Left renal cortex interstitium (tissue), 4 donors: Measurements from ENCODE around the gene PRDM10. TPM values are rescaled to one million over a fixed set of nuclear protein-coding genes. Genes with fewer than 3 reads are reported as not detected.
"Not testable (repeated sequence)": the region's sequence is repeated elsewhere in the genome, so short reads cannot be mapped to it uniquely, and the experiment has no call there.

Experiments
- DNase-seq, 4 donors: peaks; one replicate each; pipeline ENCODE4 v3.0.0-alpha.2; 2013; ENCODE audit warnings: low read depth in 4 of 4, low spot score in 2 of 4, missing footprints in 1 of 4
- polyA plus RNA-seq, 4 donors: library from polyadenylated mRNA; unstranded; fragments of 120-200 nt; gene quantifications; one replicate each; pipeline ENCODE4 v1.2.1, GENCODE V29; 2013; ENCODE audit not compliant: insufficient read length in 4 of 4

PRDM10 gene, protein sequence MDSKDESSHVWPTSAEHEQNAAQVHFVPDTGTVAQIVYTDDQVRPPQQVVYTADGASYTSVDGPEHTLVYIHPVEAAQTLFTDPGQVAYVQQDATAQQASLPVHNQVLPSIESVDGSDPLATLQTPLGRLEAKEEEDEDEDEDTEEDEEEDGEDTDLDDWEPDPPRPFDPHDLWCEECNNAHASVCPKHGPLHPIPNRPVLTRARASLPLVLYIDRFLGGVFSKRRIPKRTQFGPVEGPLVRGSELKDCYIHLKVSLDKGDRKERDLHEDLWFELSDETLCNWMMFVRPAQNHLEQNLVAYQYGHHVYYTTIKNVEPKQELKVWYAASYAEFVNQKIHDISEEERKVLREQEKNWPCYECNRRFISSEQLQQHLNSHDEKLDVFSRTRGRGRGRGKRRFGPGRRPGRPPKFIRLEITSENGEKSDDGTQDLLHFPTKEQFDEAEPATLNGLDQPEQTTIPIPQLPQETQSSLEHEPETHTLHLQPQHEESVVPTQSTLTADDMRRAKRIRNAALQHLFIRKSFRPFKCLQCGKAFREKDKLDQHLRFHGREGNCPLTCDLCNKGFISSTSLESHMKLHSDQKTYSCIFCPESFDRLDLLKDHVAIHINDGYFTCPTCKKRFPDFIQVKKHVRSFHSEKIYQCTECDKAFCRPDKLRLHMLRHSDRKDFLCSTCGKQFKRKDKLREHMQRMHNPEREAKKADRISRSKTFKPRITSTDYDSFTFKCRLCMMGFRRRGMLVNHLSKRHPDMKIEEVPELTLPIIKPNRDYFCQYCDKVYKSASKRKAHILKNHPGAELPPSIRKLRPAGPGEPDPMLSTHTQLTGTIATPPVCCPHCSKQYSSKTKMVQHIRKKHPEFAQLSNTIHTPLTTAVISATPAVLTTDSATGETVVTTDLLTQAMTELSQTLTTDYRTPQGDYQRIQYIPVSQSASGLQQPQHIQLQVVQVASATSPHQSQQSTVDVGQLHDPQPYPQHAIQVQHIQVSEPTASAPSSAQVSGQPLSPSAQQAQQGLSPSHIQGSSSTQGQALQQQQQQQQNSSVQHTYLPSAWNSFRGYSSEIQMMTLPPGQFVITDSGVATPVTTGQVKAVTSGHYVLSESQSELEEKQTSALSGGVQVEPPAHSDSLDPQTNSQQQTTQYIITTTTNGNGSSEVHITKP
- 10 to 100 TPM in 2 of 4 donors, 1 to 10 TPM in 2; 8.1 to 12.4 (median 9.6) TPM for polyA plus RNA-seq

DNA sequence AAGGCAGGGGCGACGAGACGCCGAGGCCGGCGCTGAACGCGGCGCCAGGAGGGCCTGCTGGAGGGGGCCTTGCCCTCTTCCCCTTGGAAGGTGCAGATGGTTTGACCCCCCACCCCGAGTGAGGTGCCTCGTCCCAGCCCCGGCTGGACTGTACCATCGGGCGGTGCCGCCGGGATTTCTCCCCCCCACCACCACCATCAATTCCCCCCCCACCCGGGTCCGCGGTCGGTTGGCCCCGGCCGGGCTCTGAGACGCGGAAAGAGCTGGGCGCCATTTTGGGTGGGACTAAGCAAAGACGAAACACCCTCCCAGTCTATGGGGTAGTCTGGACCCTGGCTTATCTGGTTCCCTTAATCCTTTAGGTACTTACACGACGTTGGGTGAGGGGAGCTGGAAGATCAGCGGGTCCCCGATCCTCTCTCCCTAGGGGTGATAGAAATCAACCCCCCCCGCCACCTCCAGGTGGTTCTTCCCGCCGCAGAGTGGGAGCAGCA is at the start of gene PRDM10:
PRDM10 (minus strand) TSS at position 484 of the 494 bp plus-strand sequence. CDS start 41,871 bp downstream, outside the sequence.
- peak; percentile 90 to 97 (median 93) for DNase-seq

DNA sequence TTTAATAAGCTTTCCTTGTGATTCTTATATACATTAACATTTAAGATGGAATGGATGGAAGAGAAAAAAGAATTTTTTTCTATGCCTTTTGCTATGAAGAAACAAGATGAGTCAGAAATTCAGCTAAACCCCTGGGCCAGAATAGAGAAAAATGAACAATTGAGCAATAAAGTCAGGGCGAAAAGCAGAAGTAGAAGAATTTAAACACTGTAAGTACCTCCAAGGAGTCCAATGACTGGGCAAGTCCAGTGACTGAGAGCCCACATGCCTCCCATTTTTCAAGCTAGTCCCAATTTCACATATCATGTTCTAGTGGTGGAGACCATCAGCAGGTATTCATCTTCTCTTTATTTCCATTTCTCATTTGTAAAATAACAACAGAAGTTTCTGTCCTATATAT is 48.4 kb upstream of the PRDM10 start:
- DNase-seq = no peak

DNA sequence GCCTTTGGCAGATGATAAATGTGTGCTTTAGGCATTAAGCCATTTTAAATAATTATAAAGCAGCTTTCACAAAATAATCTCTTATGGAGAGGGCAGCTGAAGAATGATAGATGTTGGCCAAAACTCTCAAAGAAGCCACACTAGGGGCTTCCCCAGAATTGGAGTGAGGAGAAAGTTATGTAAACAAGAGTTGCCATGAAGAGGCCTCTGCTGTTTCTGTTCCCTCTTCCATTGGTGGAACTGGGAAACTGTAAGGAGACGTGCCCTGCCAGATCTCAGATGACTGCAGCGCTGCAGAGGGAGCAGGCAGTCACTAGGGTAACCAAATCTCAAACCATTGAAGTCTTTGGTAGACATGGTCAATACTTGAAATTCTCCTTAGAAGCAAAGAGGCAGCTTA is 47.6 kb upstream of the PRDM10 start:
- no peak for DNase-seq

DNA sequence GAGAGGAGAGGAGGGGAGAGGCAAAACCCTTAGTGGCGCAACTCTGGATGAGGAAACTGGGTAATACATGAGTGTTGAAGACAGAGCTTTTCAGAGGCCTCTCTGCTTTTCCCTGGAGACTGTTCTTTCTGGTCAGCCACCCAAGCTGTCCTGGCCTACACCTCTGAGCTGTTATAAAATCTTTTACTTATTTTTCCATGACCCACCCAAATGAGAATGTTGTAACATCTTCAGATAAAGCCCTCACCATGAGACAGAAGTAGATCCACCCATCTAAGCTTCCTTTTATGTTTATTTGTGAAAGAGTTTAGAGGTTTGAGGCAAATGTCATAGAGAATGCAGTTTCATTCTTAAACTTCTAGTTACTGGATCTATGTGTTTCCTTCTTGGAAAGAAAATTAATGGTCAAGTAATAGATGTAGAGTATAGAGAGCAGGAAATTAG is 46.7 kb upstream of the PRDM10 start:
- no peak for DNase-seq

DNA sequence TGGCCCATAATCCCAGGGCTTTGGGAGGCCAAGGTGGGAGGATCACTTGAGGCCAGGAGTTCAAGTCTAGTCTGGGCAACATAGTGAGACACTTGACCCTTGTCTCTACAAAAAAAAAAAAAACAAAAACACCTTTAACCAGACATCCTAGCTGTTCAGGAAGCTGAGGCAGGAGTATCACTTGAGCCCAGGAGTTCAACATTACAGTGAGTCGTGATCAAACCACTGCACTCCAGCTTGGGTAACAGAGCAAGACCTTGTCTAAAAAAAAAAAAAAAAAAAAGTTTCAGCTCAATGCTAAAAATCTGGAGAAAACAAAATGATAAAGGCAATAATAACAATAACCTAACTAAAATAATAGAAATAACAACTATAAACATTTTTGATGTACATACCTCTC is 44.5 kb upstream of the PRDM10 start:
- DNase-seq = no peak

DNA sequence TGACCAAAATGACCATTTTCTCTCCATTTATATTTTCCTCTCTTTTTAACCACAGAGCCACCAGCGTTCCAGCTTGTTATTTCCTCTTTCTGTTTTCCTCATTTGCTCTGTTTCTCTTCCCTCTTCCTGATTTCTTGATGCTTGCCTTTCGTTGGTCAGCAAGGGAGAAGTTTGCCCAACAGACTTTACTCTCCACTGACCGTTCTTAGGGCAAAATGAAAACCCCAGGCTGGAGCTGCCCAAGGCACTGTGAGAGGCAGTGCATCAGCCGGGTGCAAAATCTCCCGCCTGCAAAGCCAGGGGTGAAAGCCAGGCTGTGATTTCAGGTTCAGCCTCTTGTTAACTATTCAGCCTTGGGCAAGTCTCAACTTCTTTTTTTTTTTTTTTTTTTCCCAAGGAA is 40.9 kb upstream of the PRDM10 start:
- DNase-seq = no peak

DNA sequence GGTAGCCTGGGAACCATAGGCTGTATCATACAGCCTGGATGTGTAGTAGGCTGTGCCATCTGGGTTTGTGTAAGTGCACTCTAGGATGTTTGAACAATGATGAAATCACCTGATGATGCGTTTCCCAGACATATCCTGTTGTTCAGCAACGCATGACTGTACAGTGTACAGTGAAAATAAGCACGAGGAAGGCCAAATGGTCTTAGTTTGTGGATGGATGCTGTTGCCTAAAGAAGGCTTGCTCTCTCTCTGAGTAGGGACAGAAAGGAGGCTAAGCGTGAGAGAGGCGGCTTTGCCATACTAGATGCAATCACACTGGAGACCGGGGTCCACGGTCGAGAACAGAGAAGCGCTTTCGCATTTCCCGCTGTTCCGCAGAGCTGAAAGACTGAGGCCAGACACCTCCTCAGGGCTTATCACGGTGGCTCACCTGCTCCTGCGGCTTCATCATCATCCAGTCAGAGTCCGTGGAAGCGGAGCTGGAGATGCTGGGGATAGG is 39.5 kb upstream of the PRDM10 start:
- no peak for DNase-seq

DNA sequence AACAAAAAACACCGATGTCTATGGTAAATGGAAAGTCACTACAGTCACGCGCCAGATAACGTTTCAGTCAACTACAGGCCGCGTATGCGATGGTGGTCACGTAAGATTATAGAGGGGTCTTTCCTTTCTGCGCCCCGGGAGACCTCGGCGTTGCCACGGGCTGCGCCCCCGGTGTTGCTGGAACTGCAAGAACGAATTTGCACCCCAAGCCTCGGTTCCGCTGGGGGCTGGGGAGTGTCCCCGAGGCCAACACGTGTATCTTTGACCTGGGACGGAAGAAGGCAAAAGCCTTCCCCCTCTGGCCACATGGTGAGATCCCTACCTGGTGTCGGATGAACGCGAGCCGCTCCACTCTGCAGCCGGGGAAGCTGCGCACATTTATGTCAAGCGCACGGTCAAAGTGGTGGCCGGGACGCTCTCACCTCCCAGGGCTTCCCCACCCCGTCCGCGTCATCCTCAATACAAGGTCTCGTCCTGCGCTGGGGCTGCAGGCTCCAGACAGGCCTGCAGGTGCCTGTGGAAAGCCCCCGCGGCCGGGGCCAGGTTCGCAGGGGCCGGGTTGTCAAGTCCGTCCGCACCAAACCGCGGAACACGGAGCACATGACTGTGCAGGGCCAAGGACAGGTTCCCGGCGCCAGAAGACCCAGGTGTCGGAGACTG is 37.8 kb upstream of the PRDM10 start:
- DNase-seq = no peak

DNA sequence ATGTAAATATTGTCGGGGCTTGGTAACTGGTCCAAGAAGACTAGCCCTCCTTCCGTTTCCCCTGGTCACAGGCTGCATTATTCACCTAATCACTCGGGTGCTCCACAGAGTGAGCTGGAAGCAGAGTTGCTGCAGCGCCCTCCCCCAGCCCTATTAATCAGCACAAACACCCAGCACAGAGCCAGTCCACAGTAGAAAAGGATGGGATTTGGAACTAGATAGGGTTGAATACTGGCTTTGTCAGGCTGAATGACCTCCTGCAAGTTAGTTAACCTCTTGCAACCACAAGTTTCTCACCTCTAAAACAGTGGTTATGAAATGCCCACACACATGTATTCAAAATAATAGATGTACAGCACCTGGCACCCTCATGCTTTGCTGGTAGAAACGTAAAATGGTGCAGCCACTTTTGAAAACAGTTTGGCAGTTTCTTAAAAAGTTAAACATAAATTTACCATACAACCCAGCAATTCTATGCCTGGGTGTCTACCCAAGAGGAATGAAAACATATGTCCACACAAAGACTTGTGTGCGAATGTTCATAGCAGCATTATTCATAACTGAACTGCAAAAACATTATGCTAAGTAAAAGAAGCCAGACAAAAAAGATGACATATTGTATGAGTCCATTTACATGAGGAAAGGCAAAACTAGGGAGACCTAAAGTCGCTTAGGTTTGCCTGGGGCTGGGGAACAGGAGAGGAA is 35.4 kb upstream of the PRDM10 start:
- no peak for DNase-seq

DNA sequence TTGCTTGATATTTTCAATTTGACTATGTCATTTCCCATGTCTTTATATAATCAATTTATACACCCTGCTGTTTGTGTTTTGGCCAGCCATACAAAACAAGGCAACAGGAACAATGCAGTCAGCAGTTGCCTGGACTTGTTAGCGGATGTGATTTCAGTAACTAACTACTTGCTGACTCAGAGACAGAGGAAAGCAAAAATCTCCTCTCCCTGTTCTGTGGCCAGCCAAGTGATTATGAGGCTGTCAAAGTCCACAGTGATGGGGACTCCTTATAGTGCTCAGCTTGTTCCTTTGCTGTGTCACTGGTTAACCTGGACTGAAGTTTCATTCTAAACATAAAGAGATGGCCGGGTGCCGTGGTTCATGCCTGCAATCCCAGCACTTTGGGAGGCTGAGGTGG is 34.4 kb upstream of the PRDM10 start:
- no peak for DNase-seq

DNA sequence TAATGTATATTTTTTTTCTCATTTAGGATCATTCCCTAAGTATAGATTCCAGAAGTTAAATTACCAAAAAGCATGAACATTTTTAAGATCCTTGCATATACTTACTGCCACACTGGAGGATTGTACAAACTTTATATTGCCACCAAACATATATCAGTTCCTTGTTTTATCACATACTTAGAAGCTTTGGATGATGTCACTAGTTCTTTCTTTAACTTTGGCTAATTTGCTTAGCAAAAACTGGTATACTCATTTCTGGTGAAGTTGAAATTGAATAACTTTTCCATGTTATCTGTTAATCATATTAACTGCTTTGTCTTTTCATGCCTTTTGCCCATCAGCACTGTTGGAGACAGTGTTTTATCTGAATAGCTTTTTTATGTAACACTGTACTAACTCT is 31.6 kb upstream of the PRDM10 start:
- no peak for DNase-seq

DNA sequence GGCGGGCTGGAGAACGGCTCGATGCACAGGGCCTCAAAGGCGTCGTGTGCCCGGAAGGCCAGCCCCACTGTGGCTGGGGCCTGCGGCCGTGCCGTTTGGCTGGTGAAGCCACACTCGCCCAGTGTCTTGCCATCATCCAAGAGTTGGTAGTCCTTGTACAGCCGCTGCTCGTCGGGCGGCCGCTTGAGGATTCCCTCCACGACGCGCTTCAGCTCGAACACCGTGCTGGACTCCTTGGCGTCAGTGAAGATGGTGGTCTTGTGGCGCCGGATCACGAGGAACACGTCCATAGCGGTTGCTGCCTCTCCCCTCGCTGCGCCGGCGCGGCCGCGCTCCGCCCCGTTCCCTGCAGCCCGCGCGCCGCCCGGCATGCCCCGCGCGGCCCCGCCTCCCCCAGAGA is 30.3 kb upstream of the PRDM10 start:
- no peak for DNase-seq

DNA sequence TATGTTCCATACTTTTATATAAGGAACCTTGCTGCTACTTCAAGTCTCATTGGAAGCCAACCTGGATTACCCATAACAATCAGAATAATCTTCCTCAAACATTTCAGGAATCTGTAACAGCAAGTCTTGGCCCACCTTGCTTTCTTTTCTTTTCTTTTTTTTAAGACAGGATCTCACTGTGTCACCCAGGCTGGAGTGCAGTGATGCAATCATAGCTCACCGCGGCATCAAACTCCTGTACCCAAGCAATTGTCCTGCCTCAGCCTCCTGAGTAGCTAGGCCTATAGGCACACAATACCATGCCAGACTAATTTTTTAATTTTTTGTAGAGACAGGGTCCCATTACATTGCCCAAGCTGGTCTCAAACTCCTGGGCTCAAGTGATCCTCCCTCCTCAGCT is 29.3 kb upstream of the PRDM10 start:
- DNase-seq = no peak

DNA sequence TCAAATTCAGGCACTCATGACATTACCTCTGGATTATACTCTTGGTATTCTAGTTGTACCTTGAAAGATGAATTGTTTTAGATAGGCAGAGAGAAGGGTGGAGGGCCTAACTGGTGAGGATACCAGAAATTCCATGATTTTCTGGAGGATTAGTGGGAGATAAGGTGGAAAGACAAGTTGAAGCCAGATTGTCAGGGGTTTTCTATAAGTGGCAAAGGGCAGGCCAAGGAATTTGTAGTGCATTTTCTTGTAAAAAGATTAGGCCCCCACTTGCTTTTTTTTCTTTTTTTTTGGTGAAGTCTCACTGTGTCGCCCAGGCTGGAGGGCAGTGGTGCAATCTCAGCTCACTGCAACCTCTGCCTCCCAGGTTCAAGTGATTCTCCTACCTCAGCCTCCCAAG is 28.4 kb upstream of the PRDM10 start:
- no peak for DNase-seq

DNA sequence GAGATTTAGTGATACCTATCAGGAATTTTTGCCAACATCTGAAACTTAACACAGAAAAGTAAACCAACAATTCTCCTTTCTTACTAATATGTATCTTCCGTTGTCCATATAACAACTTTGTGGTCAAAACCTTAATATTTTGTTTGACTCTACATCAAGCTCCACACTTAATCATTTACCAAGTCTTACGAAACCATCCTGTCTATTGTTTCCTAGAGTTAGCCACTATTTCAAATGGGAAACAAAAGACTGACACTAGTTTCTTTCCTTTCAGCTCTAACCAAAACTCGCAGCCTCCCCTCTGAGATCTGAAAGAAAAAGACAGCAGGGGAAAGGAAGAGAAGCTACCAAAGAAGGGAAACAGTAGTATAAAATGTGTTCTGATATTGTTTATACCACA is 26.5 kb upstream of the PRDM10 start:
- DNase-seq = no peak

DNA sequence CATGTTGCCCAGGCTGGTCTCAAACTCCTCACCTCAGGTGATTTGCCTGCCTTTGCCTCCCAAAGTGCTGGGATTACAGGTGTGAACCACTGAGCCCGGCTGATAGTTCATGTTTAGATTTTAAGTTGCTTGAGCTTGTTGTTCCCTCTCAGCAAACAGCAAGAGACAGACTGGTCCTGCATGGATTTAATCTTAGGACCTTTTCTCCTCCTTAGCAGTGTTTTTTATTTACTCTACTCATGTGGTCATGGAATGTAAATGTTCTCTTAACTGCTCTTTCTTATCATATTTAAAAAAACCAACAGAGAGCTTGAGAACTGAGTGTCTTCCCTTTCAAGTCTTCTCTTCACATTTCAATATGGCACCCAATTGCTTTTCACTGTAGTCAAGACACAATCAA is 22.7 kb upstream of the PRDM10 start:
- no peak for DNase-seq

DNA sequence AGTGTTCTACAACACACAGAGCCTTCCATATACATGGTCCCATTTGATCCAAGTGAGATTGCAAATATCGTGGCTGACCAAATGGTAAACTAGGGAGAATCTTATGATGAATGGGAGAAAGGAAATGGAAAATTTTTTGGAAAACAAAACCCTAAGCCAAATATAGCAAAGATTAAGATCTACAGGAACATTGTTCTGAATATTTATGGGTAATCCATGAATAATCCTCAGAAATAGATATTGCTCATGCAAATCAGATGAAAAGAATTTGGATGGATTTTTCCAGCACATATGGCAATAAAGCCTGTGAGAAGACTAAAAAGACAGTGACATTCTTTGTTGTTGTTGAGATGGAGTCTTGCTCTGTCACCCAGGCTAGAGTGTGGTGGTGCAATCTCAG is 21.7 kb upstream of the PRDM10 start:
- no peak for DNase-seq

DNA sequence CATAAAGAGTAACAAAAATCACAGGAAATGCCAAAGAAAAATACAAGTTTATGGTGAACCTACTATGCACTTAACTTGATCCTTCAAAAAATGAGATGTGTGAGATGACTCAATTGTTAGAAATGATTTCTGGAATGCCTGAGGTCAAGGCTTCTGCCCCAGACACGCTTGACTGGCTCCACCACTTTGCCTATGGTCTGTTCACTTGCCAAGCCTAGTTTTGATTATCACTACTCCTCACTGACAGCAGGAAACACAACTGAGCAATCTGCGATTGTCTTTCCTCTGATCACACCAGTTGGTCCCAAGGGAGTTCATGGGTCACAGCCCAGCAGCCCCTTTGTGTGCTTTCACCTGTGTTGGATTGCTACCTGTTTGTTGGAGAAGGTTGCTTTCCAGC is 20.6 kb upstream of the PRDM10 start:
- no peak for DNase-seq

DNA sequence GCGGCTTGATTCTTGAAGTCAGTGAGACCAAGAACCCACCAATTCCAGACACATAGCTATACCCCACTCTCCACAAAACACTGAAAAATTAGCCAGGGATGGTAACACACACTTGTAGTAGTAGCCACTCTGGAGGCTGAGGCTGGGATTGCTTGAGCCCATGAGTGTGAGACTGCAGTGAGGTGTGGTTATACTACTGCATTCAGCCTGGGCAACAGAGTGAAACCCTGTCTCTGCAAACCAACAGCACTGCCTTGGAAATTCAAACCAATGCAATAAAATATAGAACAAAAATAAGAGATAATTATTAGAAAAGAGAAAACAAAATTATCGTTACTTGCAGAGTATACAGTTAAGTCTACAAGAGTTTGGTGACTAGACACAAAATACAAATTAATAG is 20.2 kb upstream of the PRDM10 start:
- no peak for DNase-seq

DNA sequence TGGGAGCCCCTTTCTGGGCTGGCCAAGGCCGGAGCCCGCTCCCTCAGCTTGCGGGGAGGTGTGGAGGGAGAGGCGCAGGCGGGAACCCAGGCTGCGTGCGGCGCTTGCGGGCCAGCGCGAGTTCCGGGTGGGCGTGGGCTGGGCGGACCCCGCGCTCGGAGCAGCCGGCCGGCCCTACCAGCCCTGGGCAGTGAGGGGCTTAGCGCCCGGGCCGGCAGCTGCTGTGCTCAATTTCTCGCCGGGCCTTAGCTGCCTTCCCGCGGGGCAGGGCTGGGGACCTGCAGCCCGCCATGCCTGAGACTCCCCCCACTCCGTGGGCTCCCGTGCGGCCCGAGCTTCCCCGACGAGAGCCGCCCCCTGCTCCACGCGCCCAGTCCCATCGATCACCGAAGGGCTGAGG is 19.0 kb upstream of the PRDM10 start:
- DNase-seq = not testable (repeated sequence)
